Lower leg skin (tissue), 4 donors: ENCODE data around the gene SPECC1L. TPM values are rescaled to one million over a fixed set of nuclear protein-coding genes. Genes with fewer than 3 reads are reported as not detected.

Source experiments
- DNase-seq, 2 donors: peaks; one replicate each; pipeline ENCODE4 v3.0.0-alpha.2; 2019; ENCODE audit warnings: low spot score in 2 of 2
- H3K4me3 ChIP-seq: fragments of 200-600 bp; sonication (generic); 2 replicates; pipeline ENCODE4 v1.5.1; 2017; ENCODE audit warnings: mild to moderate bottlenecking, low read depth; ENCODE audit not compliant: poor library complexity, severe bottlenecking
- CTCF ChIP-seq, 3 donors: fragments of 450-650 bp; IDR thresholded peaks; one replicate each; pipeline ENCODE4 v1.5.1; 2016; ENCODE audit warnings: antibody characterized with exemption in 3 of 3, mild to moderate bottlenecking in 3 of 3, moderate library complexity in 2 of 3
- POLR2A ChIP-seq, 2 donors: fragments of 450-650 bp; IDR thresholded peaks; one replicate each; pipeline ENCODE4 v1.6.1; 2016 to 2017; ENCODE audit warnings: antibody characterized with exemption in 2 of 2, mild to moderate bottlenecking in 1 of 2, moderate library complexity in 1 of 2
- WGBS, 2 donors: methylation state at CpG; one replicate each; pipeline ENCODE4 v1.1.5; 2018; 5-methylcytosine and 5-hydroxymethylcytosine counted together
- intact Hi-C: fragments of 100-400 bp; cut with DNase I; formaldehyde crosslinking; loops from one replicate; pipeline ENCODE4 v1.15.0; 2023; ENCODE audit warnings: low total_unique reads
- total RNA-seq, 4 donors: library from RNA; depleted of rRNA; stranded (reverse); fragments of >200 nt; gene quantifications; one replicate each; pipeline ENCODE4 v1.1.0, GENCODE V29; 2016

The SPECC1L gene
- total RNA-seq, 4 donors from 2014 or later, result 17.6 to 30.6 (median 23.3) TPM

GRCh38 chr22:24321999-24322398, 51.4 kb downstream of the SPECC1L start:
- no peak for TF ChIP-seq POLR2A (IDR thresholded peaks at IDR 0.05)
- TF ChIP-seq CTCF (IDR thresholded peaks at IDR 0.05), result no peak
- WGBS, 2 donors, result 92 to 93% methylated on average over 13 of the region's 13 CpGs
- DNase-seq, result no peak
- H3K4me3 ChIP-seq, result no peak overlapping the region
- intact Hi-C loops, result no loop called here

GRCh38 chr22:24322522-24322921, 51.9 kb downstream of the SPECC1L start:
- H3K4me3 ChIP-seq, result no peak overlapping the region
- intact Hi-C loops, result no loop called here
- 70 to 73% methylated on average over 6 of the region's 6 CpGs for WGBS, 2 donors

GRCh38 chr22:24323233-24323632, 52.6 kb downstream of the SPECC1L start:
- intact Hi-C loops, result no loop called here
- WGBS, 2 donors, result 73 to 84% methylated on average over 2 of the region's 2 CpGs
- no peak for DNase-seq
- H3K4me3 ChIP-seq, result no peak overlapping the region
- TF ChIP-seq POLR2A (IDR thresholded peaks at IDR 0.05), result no peak
- no peak for TF ChIP-seq CTCF (IDR thresholded peaks at IDR 0.05)

More at GRCh38 chr22:24322522-24322921, 51.9 kb downstream of the SPECC1L start:
- no peak for DNase-seq
- no peak for TF ChIP-seq POLR2A (IDR thresholded peaks at IDR 0.05)
- no peak for TF ChIP-seq CTCF (IDR thresholded peaks at IDR 0.05)

GRCh38 chr22:24323695-24324094, 53.1 kb downstream of the SPECC1L start:
- 55 to 75% methylated on average over 3 of the region's 3 CpGs for WGBS, 2 donors
- TF ChIP-seq CTCF (IDR thresholded peaks at IDR 0.05) (no peak), POLR2A (IDR thresholded peaks at IDR 0.05) (no peak)
- H3K4me3 ChIP-seq, result no peak overlapping the region
- intact Hi-C loops, result no loop called here
- DNase-seq, result no peak

- intact Hi-C loops, result no loop called here
- no peak overlapping the region for H3K4me3 ChIP-seq
- 84 to 86% methylated on average over 8 of the region's 8 CpGs for WGBS, 2 donors
- TF ChIP-seq CTCF (IDR thresholded peaks at IDR 0.05) (no peak), POLR2A (IDR thresholded peaks at IDR 0.05) (no peak)
- no peak for DNase-seq
These were observed 53.5 kb downstream of the SPECC1L start for GRCh38 chr22:24324137-24324536.

- no peak overlapping the region for H3K4me3 ChIP-seq
- TF ChIP-seq POLR2A (IDR thresholded peaks at IDR 0.05) (no peak), CTCF (IDR thresholded peaks at IDR 0.05) (no peak)
- DNase-seq, result no peak
- intact Hi-C loops, result no loop called here
- 29 to 35% methylated on average over 5 of the region's 5 CpGs for WGBS, 2 donors
These were observed 54.6 kb downstream of the SPECC1L start for GRCh38 chr22:24325105-24325757.
